ENCODE results near the gene SERINC5. TPM values are rescaled to one million over a fixed set of nuclear protein-coding genes. Genes with fewer than 3 reads are reported as not detected.

SERINC5 gene
- total and polyA plus RNA-seq, 2 donors (not counting 3 experiments of a cell fraction or from before 2014, with no cell fraction given), result 3.2 to 10.1 TPM

DNA sequence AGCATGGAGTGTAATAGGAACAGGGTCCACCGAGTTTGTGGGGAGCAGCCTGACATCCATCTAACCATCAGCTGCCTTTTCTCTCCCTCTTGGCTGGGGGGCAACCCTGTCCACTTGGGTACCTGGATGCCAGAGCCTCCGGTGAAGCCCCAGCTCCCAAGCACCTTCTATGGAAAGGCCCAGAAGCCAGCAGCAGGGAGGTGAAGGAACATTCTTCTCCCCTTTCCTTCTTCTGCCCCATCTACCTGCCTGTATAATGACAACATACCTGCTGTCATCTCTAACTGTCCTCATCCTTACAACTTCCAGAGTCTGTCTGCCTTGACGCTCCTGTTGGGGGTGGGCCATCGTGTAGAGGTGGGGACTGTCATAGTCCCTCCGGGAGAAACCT is 187.6 kb downstream of the SERINC5 start:
- intact Hi-C loops (cut with micrococcal nuclease), result no loop called here
- H3K9ac ChIP-seq (replicated peaks; ENCODE audit: extremely low read depth, insufficient read depth, low read length), result no peak overlapping the region
- FAIRE-seq, result no peak
- H3K4me1 ChIP-seq (ENCODE audit: control insufficient read depth, extremely low read depth, insufficient read depth, low read length), result no peaks in the 10 kb centered on the region
- H3K4me3 ChIP-seq (replicated peaks in 1 of 3; ENCODE audit: insufficient read depth in 1 of 3, low read depth in 1 of 3, low read length in 3 of 3), result no peak overlapping the region
- H3K4me2 ChIP-seq (ENCODE audit: insufficient read depth, low read length), result no peak overlapping the region
- ChIA-PET POLR2A (no interaction called here), CTCF (interaction anchor here (1.0 to 4.0 kb wide), 2 partner anchors 15 to 24 kb away, joined by 3 to 16 read pairs; no protein-coding TSS in a partner anchor)
- no peak for DNase-seq (ENCODE audit: low read depth, low spot score)
- no peaks in the 10 kb centered on the region for H4K20me1 ChIP-seq (replicated peaks; ENCODE audit: control insufficient read depth, extremely low read depth, insufficient read depth, low read length)
- H3K9me1 ChIP-seq (replicated peaks; ENCODE audit: control insufficient read depth, extremely low read depth, insufficient read depth, low read length), result no peaks in the 10 kb centered on the region
- BruUV-seq (replicated peaks), result no TSS peak
- H3K9me3 ChIP-seq (replicated peaks; ENCODE audit: control insufficient read depth, insufficient read depth, low read length), result no peaks in the 10 kb centered on the region
- TF ChIP-seq MYC (IDR thresholded peaks at IDR 0.05; ENCODE audit: low read depth, low read length) (no peak), JUN (IDR thresholded peaks at IDR 0.05; ENCODE audit: borderline replicate concordance, insufficient read depth, insufficient read length, low read depth) (no peak), FOS (IDR thresholded peaks at IDR 0.05; ENCODE audit: borderline replicate concordance, insufficient read depth, low read length) (no peak), MAX (IDR thresholded peaks at IDR 0.05; ENCODE audit: insufficient read depth, insufficient read length) (no peak), EZH2 (IDR thresholded peaks at IDR 0.05; ENCODE audit: borderline replicate concordance, low read depth, low read length, severe bottlenecking) (no peak), POLR2A (IDR thresholded peaks at IDR 0.05; ENCODE audit: low read depth, low read length) (no peak), GATA2 (IDR thresholded peaks at IDR 0.05; ENCODE audit: insufficient read depth, insufficient read length, low read depth, low read length) (no peak), POLR2AphosphoS5 (IDR thresholded peaks at IDR 0.05; ENCODE audit: insufficient read depth, low read depth, low read length) (no peak)
- TF ChIP-seq, protein P1, sequence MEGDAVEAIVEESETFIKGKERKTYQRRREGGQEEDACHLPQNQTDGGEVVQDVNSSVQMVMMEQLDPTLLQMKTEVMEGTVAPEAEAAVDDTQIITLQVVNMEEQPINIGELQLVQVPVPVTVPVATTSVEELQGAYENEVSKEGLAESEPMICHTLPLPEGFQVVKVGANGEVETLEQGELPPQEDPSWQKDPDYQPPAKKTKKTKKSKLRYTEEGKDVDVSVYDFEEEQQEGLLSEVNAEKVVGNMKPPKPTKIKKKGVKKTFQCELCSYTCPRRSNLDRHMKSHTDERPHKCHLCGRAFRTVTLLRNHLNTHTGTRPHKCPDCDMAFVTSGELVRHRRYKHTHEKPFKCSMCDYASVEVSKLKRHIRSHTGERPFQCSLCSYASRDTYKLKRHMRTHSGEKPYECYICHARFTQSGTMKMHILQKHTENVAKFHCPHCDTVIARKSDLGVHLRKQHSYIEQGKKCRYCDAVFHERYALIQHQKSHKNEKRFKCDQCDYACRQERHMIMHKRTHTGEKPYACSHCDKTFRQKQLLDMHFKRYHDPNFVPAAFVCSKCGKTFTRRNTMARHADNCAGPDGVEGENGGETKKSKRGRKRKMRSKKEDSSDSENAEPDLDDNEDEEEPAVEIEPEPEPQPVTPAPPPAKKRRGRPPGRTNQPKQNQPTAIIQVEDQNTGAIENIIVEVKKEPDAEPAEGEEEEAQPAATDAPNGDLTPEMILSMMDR (IDR thresholded peaks at IDR 0.05; ENCODE audit: extremely low read depth in 1 of 2, insufficient read depth in 1 of 2, low read depth in 1 of 2, low read length in 2 of 2), result no peak
- dilution Hi-C loops (cut with MboI; ENCODE audit: extremely low pct_ligation_motif_present, low sequenced_read_pairs), result no loop called here
- H3K27me3 ChIP-seq (ENCODE audit: control insufficient read depth in 2 of 2, insufficient read depth in 2 of 2, low read length in 2 of 2), result no peaks in the 10 kb centered on the region
- H2AFZ ChIP-seq (ENCODE audit: low read depth, low read length), result no peak overlapping the region
- no peaks in the 10 kb centered on the region for H3K79me2 ChIP-seq (ENCODE audit: control insufficient read depth, insufficient read depth, low read length)
- H3K36me3 ChIP-seq (ENCODE audit: control insufficient read depth in 2 of 2, extremely low read depth in 1 of 2, insufficient read depth in 2 of 2, low read length in 2 of 2), result no peaks in the 10 kb centered on the region
- no peak overlapping the region for H3K27ac ChIP-seq (ENCODE audit: insufficient read depth, low read depth, low read length)

All from endothelial cell of umbilical vein (primary cell).